ENCODE measurements around the gene RAP2C.

The RAP2C gene

GRCh38 chrX:132216283-132216682 lies 3.0 kb downstream of the RAP2C start:
- H3F3A ChIP-seq (ENCODE audit: control insufficient read depth, insufficient read depth) = no peaks in the 10 kb centered on the region
- peaks cover 67% of the 10 kb centered on the region for H3K79me2 ChIP-seq (ENCODE audit: control insufficient read depth, low read length)
- TF ChIP-seq EZH2phosphoT487 (IDR thresholded peaks at IDR 0.05; ENCODE audit: borderline replicate concordance, low read length) = no peak
- no peak for TF ChIP-seq CTCF (IDR thresholded peaks at IDR 0.05; ENCODE audit: low read depth, low read length, poor library complexity, severe bottlenecking)
- H3K4me3 ChIP-seq (ENCODE audit: low read length) = peak overlapping the region; percentile 96
- H3K9me3 ChIP-seq (ENCODE audit: control insufficient read depth, insufficient read depth, low read length) = no peaks in the 10 kb centered on the region
- H3K27me3 ChIP-seq (ENCODE audit: control insufficient read depth, low read length) = no peaks in the 10 kb centered on the region
- no peaks in the 10 kb centered on the region for H4K20me1 ChIP-seq (ENCODE audit: control insufficient read depth, insufficient read depth, low read depth, low read length)
- peak overlapping the region; percentile 64 for H3K4me2 ChIP-seq (ENCODE audit: low read length)
- H3K36me3 ChIP-seq (ENCODE audit: control insufficient read depth, low read length) = peaks cover 41% of the 10 kb centered on the region
- no peaks in the 10 kb centered on the region for H3K9me2 ChIP-seq (replicated peaks; ENCODE audit: control insufficient read depth, low read length)
- H3K27ac ChIP-seq (ENCODE audit: low read depth, low read length) = no peak overlapping the region
- H3K4me1 ChIP-seq (ENCODE audit: control insufficient read depth, low read length) = peaks cover 26% of the 10 kb centered on the region

DNA sequence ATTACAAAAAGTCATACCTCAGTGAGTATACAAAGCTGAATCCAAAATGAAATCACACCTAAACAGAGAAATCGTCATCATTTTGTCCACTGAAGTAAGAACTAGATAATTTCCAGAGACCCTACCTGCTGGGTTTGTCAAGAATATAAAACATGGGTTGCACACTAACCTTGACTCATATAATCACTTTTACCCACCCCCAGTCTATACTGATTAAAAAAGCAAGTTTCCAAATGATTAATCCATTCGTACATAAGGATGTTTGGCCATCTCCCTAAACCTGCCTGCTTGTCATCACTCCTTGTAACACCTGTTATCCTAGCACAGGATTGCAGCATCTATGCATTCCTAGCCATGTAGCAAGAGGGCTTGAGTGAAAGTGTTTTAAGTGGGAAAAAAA lies 4.7 kb downstream of the RAP2C start:
- Histone ChIP-seq H3K4me1 (ENCODE audit: control insufficient read depth, low read length) (peaks cover 21% of the 10 kb centered on the region), H3K4me3 (ENCODE audit: low read length) (no peak overlapping the region), H3K79me2 (ENCODE audit: control insufficient read depth, low read length) (peaks cover 74% of the 10 kb centered on the region), H3F3A (ENCODE audit: control insufficient read depth, insufficient read depth) (no peaks in the 10 kb centered on the region), H3K36me3 (ENCODE audit: control insufficient read depth, low read length) (peaks cover 54% of the 10 kb centered on the region), H3K4me2 (ENCODE audit: low read length) (peak overlapping the region; percentile 64; the same call in 1 of the 2 replicates), H3K27me3 (ENCODE audit: control insufficient read depth, low read length) (no peaks in the 10 kb centered on the region), H3K9me2 (replicated peaks; ENCODE audit: control insufficient read depth, low read length) (no peaks in the 10 kb centered on the region), H3K27ac (ENCODE audit: low read depth, low read length) (no peak overlapping the region), H4K20me1 (ENCODE audit: control insufficient read depth, insufficient read depth, low read depth, low read length) (no peaks in the 10 kb centered on the region), H3K9me3 (ENCODE audit: control insufficient read depth, insufficient read depth, low read length) (no peaks in the 10 kb centered on the region)
- TF ChIP-seq EZH2phosphoT487 (IDR thresholded peaks at IDR 0.05; ENCODE audit: borderline replicate concordance, low read length) = no peak
- TF ChIP-seq CTCF (IDR thresholded peaks at IDR 0.05; ENCODE audit: low read depth, low read length, poor library complexity, severe bottlenecking) = no peak

DNA sequence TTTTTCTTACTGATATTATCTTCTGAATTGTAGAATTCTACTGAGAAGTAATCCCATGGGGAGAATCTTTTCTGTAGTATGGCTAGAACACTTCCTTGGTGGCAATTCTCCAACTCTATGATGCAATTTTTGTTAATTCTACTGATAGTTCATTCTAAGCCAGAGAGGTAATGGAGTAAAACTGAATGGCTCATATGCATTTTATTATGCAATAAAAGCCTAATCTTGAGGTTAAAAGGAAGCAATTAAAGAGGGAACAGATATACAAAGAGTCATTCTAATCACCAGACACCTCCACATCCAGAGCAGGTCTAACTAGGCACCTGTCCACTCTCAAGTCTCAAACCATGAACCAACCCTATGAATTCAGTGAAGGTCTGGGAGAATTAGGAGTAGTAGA lies 9.7 kb downstream of the RAP2C start:
- peaks cover 43% of the 10 kb centered on the region for H3K36me3 ChIP-seq (ENCODE audit: control insufficient read depth, low read length)
- peaks cover 48% of the 10 kb centered on the region for H3K79me2 ChIP-seq (ENCODE audit: control insufficient read depth, low read length)
- H3K27ac ChIP-seq (ENCODE audit: low read depth, low read length) = no peak overlapping the region
- TF ChIP-seq EZH2phosphoT487 (IDR thresholded peaks at IDR 0.05; ENCODE audit: borderline replicate concordance, low read length) = no peak
- no peak for TF ChIP-seq CTCF (IDR thresholded peaks at IDR 0.05; ENCODE audit: low read depth, low read length, poor library complexity, severe bottlenecking)
- no peaks in the 10 kb centered on the region for H3K9me2 ChIP-seq (replicated peaks; ENCODE audit: control insufficient read depth, low read length)
- H3K27me3 ChIP-seq (ENCODE audit: control insufficient read depth, low read length) = no peaks in the 10 kb centered on the region
- H3K9me3 ChIP-seq (ENCODE audit: control insufficient read depth, insufficient read depth, low read length) = no peaks in the 10 kb centered on the region
- no peaks in the 10 kb centered on the region for H4K20me1 ChIP-seq (ENCODE audit: control insufficient read depth, insufficient read depth, low read depth, low read length)
- H3F3A ChIP-seq (ENCODE audit: control insufficient read depth, insufficient read depth) = no peaks in the 10 kb centered on the region
- peaks cover 5% of the 10 kb centered on the region for H3K4me1 ChIP-seq (ENCODE audit: control insufficient read depth, low read length)
- no peak overlapping the region for H3K4me2 ChIP-seq (ENCODE audit: low read length)
- H3K4me3 ChIP-seq (ENCODE audit: low read length) = no peak overlapping the region

Measured in DOHH2 (cell line).